Measurements from ENCODE around the gene DCST2.
A peak's percentile ranks its signal among the peaks of the same experiment; 100 is the strongest.

The DCST2 gene

DNA sequence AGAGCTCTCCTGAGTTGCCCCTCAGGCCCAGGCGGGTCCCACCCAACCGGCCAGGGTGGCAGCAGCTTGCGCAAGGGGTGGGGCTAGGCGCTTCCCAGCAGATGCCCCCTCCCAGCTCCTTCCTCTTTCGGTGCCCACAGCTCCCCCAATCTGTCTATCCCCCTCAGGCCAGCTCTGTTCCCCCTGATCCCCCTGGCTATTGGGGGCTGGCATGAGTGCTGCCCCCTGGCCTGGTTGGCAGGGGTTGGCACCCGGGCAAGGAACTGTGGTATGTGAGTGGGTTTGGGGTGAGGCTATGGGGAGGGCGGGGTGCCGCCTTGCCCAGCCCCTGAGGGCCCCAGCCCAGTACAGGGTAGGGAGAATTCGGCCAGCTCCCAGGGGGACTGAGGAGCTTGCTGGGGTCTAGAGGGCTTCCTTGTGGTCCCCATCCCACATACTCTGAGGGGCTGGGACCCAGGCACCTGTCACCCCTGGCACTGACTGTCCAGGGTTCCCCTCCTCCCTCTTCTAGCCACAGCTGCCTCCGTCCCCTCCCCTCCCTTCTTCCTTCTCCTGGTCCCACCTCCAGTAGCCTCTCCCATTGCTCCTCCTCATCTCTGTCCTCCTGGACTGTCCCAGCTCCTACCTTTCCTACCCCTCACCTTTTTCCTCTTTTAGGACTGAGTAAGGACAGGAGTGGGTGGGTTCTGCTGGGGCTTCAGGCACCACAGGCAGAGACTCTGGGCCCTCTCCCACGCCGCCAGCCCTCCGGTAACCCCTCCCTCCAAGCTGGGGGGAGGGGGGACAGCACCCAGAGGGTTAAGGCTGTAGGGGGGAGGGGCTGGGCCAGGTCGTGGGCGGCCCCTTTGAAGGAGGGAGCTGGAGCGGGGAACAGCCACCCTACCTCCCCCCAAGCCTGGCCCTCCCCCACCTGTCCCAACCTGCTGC lies 25.3 kb downstream of the DCST2 start:
- no peak for DNase-seq

GRCh38 chr1:155007251-155007828 lies 26.2 kb downstream of the DCST2 start:
- DNase-seq, result no peak

GRCh38 chr1:155006601-155007101 lies 26.9 kb downstream of the DCST2 start:
- DNase-seq, result no peak

DNA sequence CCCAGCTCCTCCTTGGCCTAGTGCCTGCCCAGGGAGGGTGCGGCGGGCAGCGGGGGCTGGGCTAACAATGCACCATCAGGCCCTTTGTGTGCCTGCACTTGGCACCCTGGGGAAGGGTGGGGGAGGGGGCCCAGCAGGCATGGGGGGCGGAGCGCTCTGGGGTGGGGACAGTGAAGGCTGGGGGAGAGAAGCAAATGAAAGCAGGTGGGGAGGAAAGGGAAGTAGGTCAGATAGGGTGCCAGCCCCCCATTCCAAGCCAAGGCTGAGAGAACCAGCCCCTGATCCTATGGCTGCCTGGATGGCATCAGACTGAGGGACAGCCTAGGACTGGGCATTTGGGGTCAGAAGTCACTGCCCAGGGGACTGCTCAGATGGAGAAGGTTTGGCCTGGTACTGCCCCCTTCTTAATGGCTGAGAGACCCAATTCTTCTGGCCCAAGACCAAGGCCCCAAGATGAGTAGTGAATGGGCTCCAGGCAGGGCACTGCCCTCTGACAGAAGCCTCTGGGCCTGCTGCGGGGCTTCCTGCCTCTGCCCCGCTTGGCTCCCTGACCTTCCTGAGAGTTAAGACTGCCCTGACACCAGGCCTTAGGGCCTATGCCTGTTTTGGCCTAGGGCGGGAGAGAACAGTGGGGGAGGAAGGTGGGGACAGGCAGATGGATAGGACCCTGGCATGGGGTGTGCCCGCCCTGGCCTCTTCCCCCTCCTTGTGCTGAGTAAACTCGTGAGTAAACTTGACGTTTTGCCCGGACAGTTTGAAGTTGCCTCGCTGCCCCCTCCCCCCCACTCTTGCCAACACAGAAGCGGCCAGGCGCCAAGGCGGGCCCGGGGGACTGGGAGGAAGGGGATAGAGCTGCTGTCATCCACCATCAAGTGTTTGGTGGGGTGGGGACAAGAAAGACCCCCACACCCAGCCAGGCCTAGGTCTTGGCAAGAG lies 28.2 kb downstream of the DCST2 start:
- DNase-seq, result peak; percentile 38

GRCh38 chr1:155004352-155005075 lies 29.1 kb downstream of the DCST2 start:
- no peak for DNase-seq

DNA sequence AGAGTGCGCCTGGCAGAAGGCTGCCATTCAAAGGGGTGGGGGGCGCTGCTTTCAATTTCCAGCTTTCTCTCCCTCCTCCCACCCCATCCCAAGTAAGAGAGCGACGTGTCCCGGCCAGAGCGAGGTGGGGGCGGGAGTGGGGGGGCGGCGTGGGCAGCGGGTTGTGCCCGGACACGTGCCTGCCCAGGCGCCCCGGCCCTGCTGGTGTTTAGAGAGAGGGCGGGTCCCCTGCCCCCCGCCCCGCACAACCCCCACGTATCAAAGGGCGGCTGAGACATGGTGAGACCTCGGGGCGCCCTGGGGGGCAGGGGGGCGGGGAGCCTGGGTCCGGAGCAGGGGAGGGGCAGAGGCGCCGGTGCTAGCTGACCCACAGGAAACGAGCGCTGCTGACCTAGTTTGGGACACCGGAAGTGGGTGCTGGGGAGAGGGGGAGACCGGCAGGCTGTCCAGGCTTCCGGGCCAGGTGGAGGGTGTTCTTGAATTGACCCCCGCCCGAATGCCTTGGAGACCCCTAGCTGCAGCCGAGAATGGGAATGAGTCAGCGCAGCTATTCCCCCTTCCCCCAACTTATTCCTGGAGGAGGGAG lies 29.7 kb downstream of the DCST2 start:
- DNase-seq, result peak; percentile 77

DNA sequence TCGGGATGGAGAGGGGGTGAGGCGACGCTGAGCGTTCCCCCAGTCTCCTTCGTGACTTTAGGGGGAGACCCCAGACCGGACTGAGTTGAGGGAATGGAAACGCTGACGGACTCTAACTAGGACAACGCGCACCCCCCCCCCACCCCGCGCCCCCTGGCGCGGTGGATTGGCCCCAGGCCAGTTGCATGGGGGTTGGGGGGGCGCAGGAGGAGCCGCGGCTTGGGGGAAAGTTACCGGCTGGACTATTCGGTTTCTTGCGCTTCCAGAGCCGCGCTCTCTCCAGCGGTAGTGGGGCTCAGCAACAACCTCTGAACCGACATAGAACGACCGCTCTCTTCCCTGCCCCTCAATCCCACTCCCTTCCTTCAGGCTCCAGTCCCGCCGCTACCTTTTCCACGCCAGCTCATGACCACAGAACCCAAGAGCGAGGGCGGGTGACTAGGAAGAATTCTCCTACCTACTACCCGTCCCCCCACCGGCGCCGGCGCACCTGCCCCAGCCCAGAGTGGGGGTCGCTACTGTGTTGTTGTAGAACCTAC lies 30.3 kb downstream of the DCST2 start:
- DNase-seq, result peak; percentile 62

- peak; percentile 66 for DNase-seq
These were observed 30.9 kb downstream of the DCST2 start, which contains the start of gene ZBTB7B for GRCh38 chr1:155002464-155003226. Gene ZBTB7B, plus strand, starts transcription at chr1:155002802. Its CDS starts 11,859 bp downstream, at chr1:155014661.

GRCh38 chr1:155001675-155002463 lies 31.7 kb downstream of the DCST2 start:
- DNase-seq, result peak; percentile 100

DNA sequence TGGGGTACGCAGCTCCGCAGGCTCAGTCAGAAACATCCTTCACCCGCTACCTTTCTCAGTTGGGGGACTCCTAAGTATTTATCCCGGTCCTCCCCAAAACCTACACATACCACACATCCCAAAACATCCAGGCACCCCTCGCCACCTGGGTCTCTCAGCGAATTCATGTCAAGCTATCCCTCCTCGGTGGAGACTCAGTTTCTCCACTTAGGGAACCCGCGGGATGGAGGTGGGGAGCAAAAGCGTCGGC lies 32.2 kb downstream of the DCST2 start:
- no peak for DNase-seq

GRCh38 chr1:155000726-155001424 lies 32.7 kb downstream of the DCST2 start:
- DNase-seq, result peak; percentile 92

DNA sequence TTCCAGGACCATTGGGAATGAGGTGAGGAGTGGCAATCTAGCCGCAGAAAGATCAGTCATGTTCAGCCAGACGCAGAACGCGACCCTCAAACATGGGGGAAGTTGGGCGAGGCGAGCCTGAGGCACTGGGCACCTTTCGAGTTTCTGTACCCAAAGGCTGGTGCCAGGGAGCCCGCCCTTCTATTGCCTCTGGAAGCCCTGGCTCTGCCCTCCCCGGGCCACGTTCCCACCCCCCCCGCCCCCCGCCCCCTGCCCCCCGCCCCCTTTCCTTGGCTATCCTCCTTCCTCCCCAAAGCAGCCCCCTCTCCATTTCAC lies 33.2 kb downstream of the DCST2 start:
- DNase-seq, result no peak

- DNase-seq, result peak; percentile 66
These were observed 33.8 kb downstream of the DCST2 start for GRCh38 chr1:154999571-155000410.

- DNase-seq, result peak; percentile 85
These were observed 34.6 kb downstream of the DCST2 start for GRCh38 chr1:154998818-154999570.

DNA sequence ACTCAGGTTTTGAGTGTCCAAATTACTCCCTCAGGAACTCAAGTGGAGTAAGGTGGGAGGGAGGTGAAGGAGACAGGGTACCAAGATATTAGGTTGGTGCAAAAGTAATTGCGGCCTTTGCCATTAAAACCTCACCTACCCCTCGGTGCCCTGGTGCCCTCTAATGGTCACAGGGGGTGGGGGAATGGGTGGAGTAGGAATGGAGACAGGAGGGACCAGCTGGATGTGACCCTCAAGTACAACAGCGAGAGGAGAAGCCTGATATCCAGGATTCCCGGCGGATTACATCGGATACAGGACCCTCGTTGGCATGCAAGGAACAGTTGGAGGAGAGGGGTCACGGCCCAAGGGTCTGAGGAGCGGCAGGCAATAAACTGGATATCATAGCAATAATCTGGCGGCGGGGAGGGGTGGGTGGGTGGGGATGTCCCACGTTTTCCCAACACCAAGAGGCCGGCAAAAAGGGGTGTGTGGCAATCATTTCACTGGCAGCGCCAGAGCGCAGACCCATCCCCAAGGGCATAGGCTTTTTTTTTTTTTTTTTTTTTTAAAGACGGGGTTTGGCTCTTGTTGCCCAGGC lies 35.3 kb downstream of the DCST2 start:
- no peak for DNase-seq

DNA sequence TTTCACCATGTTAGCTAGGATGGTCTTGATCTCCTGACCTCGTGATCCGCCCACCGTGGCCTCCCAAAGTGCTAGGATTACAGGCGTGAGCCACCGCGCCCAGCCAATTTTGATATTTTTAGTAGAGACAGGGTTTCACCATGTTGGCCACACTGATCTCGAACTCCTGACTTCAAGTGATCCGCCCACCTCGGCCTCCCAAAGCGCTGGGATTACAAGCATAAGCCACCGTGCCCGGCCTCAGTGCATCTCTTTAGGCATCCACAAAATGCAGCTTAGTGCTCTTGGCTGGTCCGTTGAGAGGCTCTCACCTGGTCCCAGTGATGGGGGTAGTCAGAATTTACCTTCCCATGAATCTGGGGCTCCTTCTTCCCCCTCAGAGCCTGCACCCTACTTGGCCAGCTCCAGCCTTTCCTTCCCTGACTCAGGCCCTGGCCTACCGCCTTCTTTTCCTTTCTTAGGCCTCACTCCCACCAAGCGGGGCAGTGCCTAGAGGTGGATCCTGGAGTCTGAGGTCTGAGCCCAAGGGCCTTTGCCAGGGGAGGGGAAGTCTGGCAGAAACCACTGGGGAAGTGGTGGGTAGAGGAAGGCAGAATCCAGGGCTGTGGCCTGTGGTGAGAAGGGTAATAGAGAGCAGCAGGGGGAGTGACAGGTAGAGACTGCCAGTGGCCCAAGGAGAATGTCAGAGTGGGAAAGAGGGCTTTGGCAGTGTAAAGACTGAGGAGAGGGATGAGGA lies 36.4 kb downstream of the DCST2 start:
- DNase-seq, result no peak

Measured in femur (tissue), 1 donor.